ENCODE results near the gene MFAP2. TPM values are rescaled to one million over a fixed set of nuclear protein-coding genes. Genes with fewer than 3 reads are reported as not detected.

The MFAP2 gene
- total RNA-seq, 1 experiment from 2014 or later: 152 TPM

DNA sequence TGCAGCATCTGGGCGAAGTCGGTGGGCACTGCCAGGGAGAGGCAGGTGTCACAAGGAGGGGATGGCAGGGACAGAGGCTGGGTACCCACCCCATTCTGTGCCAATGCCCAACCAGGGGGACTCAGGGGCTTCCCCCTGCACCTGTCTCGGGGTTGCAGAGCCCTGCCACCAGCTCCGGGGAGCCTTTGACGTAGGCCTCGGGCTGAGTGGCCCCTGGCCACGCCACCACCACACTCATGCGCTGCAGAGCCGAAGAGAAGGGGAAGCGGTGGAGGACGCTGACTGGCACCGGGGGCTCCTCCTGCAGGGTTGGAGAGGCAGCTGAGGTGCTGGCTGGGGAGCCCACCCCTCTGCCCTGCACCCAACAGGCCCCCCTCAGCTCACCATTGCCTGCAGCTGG, 11.7 kb upstream of the MFAP2 start:
- Histone ChIP-seq H3K23ac (ENCODE audit: insufficient read length, low read depth, low read length) (no peak overlapping the region), H3K9me3 (ENCODE audit: control insufficient read depth, low read depth, low read length) (no peaks in the 10 kb centered on the region), H3K4me1 (ENCODE audit: insufficient read depth, low read length) (no peaks in the 10 kb centered on the region), H2BK20ac (ENCODE audit: low read depth, low read length, poor library complexity, severe bottlenecking) (no peak overlapping the region), H3K56ac (ENCODE audit: insufficient read length, low read depth, low read length) (no peak overlapping the region), H2AK5ac (ENCODE audit: insufficient read length, low read length) (no peak overlapping the region), H3K14ac (ENCODE audit: insufficient read depth, low read length) (no peak overlapping the region; the same call in 1 of the 2 replicates), H3K18ac (ENCODE audit: insufficient read length, low read depth, low read length) (no peak overlapping the region), H3K79me2 (ENCODE audit: insufficient read depth, low read length) (no peaks in the 10 kb centered on the region), H3K4me2 (ENCODE audit: insufficient read depth, insufficient read length, low read length) (no peak overlapping the region), H2BK15ac (ENCODE audit: low read depth, low read length) (no peak overlapping the region), H3K79me1 (ENCODE audit: insufficient read depth, low read depth, low read length, poor library complexity, severe bottlenecking) (no peaks in the 10 kb centered on the region), H4K91ac (ENCODE audit: insufficient read length, low read depth, low read length) (no peak overlapping the region), H2BK12ac (ENCODE audit: insufficient read length, low read depth, low read length) (no peak overlapping the region), H3K27ac (ENCODE audit: insufficient read length, low read depth, low read length) (no peak overlapping the region), H4K8ac (replicated peaks; ENCODE audit: insufficient read length, low read depth, low read length) (no peak overlapping the region), H2BK5ac (ENCODE audit: insufficient read length, low read length) (no peak overlapping the region), H3K9ac (ENCODE audit: extremely low read depth, insufficient read length, low read length) (no peak overlapping the region), H3T11ph (ENCODE audit: low read length) (no peak overlapping the region), H3K23me2 (ENCODE audit: insufficient read length, low read depth, low read length, poor library complexity, severe bottlenecking) (no peaks in the 10 kb centered on the region), H2AFZ (ENCODE audit: low read length) (no peak overlapping the region), H4K5ac (ENCODE audit: insufficient read length, low read depth, low read length) (no peak overlapping the region), H3K4ac (ENCODE audit: low read depth, low read length) (no peak overlapping the region), H2BK120ac (ENCODE audit: low read depth, low read length, poor library complexity, severe bottlenecking) (no peak overlapping the region), H4K20me1 (ENCODE audit: control insufficient read depth, insufficient read depth, insufficient read length) (no peaks in the 10 kb centered on the region), H3K27me3 (ENCODE audit: insufficient read depth, low read length) (no peaks in the 10 kb centered on the region)
- Mint-ChIP-seq H3K9me3 (no peaks in the 10 kb centered on the region), H3K36me3 (ENCODE audit: insufficient read depth in 1 of 3, low read depth in 3 of 3) (peaks cover 9 to 30% (median 15%) of the 10 kb centered on the region in 3 experiments), H3K27me3 (ENCODE audit: low read depth) (no peaks in the 10 kb centered on the region), H3K4me1 (0 out of 4 replicates have a peak, but pooled peaks cover under 1% of the 10 kb centered on the region in 2 experiments), H3K27ac (no peak overlapping the region), H3K4me3 (no peak overlapping the region)
- TF ChIP-seq, protein P1, sequence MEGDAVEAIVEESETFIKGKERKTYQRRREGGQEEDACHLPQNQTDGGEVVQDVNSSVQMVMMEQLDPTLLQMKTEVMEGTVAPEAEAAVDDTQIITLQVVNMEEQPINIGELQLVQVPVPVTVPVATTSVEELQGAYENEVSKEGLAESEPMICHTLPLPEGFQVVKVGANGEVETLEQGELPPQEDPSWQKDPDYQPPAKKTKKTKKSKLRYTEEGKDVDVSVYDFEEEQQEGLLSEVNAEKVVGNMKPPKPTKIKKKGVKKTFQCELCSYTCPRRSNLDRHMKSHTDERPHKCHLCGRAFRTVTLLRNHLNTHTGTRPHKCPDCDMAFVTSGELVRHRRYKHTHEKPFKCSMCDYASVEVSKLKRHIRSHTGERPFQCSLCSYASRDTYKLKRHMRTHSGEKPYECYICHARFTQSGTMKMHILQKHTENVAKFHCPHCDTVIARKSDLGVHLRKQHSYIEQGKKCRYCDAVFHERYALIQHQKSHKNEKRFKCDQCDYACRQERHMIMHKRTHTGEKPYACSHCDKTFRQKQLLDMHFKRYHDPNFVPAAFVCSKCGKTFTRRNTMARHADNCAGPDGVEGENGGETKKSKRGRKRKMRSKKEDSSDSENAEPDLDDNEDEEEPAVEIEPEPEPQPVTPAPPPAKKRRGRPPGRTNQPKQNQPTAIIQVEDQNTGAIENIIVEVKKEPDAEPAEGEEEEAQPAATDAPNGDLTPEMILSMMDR (conservative IDR thresholded peaks at IDR 0.05): no peak
- no peak for DNase-seq
- WGBS (ENCODE audit: extremely low coverage, insufficient read length, low lambda C conversion rate): no CpG with 5 or more reads among the region's 12 CpGs

Measured in H9 (cell line).